ENCODE results near the gene SUN3.

DNA sequence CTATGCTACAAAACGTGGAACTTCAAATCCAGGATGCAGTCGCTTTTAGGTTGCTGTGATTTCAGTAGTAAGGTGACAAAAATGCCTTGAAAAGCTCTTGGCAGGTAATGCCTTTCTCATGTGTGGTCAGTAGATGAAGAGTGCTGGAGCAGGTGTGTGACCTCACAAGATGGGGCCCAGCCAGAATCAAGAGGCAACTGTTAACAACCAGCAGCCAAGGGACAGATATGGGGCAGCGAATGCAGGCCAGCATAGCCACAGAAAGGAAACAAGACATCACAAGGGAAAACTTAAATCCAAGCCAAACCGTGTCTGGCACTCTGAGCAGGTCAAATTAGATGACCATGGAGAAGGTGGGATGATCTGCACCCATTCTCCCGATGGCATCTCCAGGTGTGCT lies 61.8 kb downstream of the SUN3 start:
- TF ChIP-seq, protein P1, sequence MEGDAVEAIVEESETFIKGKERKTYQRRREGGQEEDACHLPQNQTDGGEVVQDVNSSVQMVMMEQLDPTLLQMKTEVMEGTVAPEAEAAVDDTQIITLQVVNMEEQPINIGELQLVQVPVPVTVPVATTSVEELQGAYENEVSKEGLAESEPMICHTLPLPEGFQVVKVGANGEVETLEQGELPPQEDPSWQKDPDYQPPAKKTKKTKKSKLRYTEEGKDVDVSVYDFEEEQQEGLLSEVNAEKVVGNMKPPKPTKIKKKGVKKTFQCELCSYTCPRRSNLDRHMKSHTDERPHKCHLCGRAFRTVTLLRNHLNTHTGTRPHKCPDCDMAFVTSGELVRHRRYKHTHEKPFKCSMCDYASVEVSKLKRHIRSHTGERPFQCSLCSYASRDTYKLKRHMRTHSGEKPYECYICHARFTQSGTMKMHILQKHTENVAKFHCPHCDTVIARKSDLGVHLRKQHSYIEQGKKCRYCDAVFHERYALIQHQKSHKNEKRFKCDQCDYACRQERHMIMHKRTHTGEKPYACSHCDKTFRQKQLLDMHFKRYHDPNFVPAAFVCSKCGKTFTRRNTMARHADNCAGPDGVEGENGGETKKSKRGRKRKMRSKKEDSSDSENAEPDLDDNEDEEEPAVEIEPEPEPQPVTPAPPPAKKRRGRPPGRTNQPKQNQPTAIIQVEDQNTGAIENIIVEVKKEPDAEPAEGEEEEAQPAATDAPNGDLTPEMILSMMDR (IDR thresholded peaks at IDR 0.05; ENCODE audit: low read length) = no peak
- no peak for TF ChIP-seq EZH2phosphoT487 (IDR thresholded peaks at IDR 0.05; ENCODE audit: low read length)
- no peak for TF ChIP-seq EZH2 (optimal IDR thresholded peaks at IDR 0.05; ENCODE audit: low read depth, low read length)

Measured in MM.1S (cell line).